HG03460 (cell line): ENCODE results near the gene TUBG2.
"Not testable (repeated sequence)": the region's sequence is repeated elsewhere in the genome, so short reads cannot be mapped to it uniquely, and the experiment has no call there.

Source experiments
- ATAC-seq: cut with Tn5 transposase; IDR thresholded peaks from one replicate; pipeline ENCODE4 v1.9.1; 2021; ENCODE audit not compliant: unreplicated experiment

Gene TUBG2

GRCh38 chr17:42653179-42654124, 5.6 kb upstream of the TUBG2 start:
- no peak for ATAC-seq

- ATAC-seq: no peak
These were observed 3.6 kb upstream of the TUBG2 start for GRCh38 chr17:42655528-42655927.

- ATAC-seq: no peak
These were observed 1.1 kb upstream of the TUBG2 start for GRCh38 chr17:42657824-42658588.

- not testable (repeated sequence) for ATAC-seq
These were observed 819 bp downstream of the TUBG2 start for GRCh38 chr17:42659932-42660274.

GRCh38 chr17:42660692-42661345, 1.7 kb downstream of the TUBG2 start:
- ATAC-seq: no peak

- no peak for ATAC-seq
These were observed 6.5 kb downstream of the TUBG2 start for GRCh38 chr17:42665581-42666001.

- not testable (repeated sequence) for ATAC-seq
These were observed 7.0 kb downstream of the TUBG2 start for GRCh38 chr17:42666126-42666525.

- no peak for ATAC-seq
These were observed 8.2 kb downstream of the TUBG2 start for GRCh38 chr17:42667088-42667951.

- no peak for ATAC-seq
These were observed 10.6 kb downstream of the TUBG2 start for GRCh38 chr17:42669705-42669976.

- ATAC-seq: no peak
These were observed 11.1 kb downstream of the TUBG2 start for GRCh38 chr17:42669977-42670788.

- ATAC-seq: no peak
These were observed 11.9 kb downstream of the TUBG2 start for GRCh38 chr17:42670789-42671657.

GRCh38 chr17:42672038-42672437, 13.0 kb downstream of the TUBG2 start:
- no peak for ATAC-seq

- ATAC-seq: no peak
These were observed 14.3 kb downstream of the TUBG2 start for GRCh38 chr17:42673266-42673884.

GRCh38 chr17:42673885-42674754, 15.0 kb downstream of the TUBG2 start:
- ATAC-seq: no peak

GRCh38 chr17:42674755-42675347, 15.8 kb downstream of the TUBG2 start:
- no peak for ATAC-seq

GRCh38 chr17:42675348-42675964, 16.4 kb downstream of the TUBG2 start:
- ATAC-seq: no peak

- ATAC-seq: no peak
These were observed 16.9 kb downstream of the TUBG2 start for GRCh38 chr17:42675965-42676423.
